Tibial nerve (tissue), 4 donors: ENCODE measurements around the gene ROBO2.

Experiments used
- EP300 ChIP-seq, 2 donors: sonication (generic); formaldehyde crosslinking; IDR thresholded peaks; one replicate each; pipeline ENCODE4 v1.6.1; 2017; ENCODE audit warnings: antibody characterized with exemption in 2 of 2, mild to moderate bottlenecking in 1 of 2
- TF ChIP-seq, protein P1 (sequence below), 5 experiments: fragments of 200-600 bp in 3 of 5; fragments of 450-650 bp in 2 of 5; sonication (generic) in 3 of 5; IDR thresholded peaks; one replicate each; pipeline ENCODE4 v1.5.1; 2016 to 2019; ENCODE audit warnings: antibody characterized with exemption in 5 of 5, mild to moderate bottlenecking in 3 of 5, moderate library complexity in 2 of 5

DNA sequence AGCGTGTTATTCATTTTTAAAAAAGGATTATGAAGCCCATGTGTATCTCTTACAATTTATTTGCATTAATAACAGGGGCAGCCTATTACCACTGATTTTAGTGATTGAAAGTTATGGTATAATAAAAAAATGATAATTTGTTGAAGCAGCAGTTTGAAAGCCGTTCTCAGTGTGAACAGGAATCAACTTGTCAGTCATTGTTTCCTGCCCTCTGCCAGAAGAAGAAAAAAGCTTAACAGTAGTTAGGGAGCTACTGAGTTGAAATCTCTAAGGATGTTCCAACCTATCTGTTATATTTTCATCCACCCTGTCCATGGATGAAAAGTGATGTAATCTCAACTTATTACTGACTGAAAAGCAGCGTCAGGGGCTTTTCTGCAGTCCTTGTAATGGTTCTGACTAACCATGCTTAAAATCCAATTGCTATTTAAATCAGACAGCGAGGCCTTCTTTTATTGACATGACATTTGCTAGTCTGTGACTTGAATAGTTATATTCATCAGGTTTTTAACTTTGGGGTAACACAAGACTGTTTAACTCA, 486.7 kb downstream of the ROBO2 start:
- TF ChIP-seq, protein P1, sequence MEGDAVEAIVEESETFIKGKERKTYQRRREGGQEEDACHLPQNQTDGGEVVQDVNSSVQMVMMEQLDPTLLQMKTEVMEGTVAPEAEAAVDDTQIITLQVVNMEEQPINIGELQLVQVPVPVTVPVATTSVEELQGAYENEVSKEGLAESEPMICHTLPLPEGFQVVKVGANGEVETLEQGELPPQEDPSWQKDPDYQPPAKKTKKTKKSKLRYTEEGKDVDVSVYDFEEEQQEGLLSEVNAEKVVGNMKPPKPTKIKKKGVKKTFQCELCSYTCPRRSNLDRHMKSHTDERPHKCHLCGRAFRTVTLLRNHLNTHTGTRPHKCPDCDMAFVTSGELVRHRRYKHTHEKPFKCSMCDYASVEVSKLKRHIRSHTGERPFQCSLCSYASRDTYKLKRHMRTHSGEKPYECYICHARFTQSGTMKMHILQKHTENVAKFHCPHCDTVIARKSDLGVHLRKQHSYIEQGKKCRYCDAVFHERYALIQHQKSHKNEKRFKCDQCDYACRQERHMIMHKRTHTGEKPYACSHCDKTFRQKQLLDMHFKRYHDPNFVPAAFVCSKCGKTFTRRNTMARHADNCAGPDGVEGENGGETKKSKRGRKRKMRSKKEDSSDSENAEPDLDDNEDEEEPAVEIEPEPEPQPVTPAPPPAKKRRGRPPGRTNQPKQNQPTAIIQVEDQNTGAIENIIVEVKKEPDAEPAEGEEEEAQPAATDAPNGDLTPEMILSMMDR (IDR thresholded peaks at IDR 0.05), result no peak
- no peak for TF ChIP-seq EP300 (IDR thresholded peaks at IDR 0.05)
